Measurements from ENCODE around the gene MCC.

DNA sequence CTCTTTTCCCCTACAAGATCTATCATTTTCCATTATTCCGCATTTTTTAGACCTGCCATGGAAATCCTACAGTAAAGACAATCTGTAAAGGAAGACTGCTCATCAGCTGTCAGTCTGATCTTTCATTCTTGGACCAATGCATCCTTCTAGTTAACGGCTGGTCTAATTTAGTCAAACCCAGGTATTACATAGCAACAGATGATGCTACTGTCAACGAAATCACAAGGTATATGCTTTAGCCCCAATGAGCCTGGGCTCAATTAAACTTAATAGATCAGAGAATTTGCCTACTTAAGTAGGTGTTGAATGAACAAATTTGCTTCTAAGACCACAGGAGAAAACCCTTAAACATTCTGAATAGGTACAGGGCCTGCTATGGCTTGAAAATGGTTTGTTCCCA, 260.5 kb downstream of the MCC start:
- TF ChIP-seq POLR2A (IDR thresholded peaks at IDR 0.05), result no peak
- TF ChIP-seq, protein P1, sequence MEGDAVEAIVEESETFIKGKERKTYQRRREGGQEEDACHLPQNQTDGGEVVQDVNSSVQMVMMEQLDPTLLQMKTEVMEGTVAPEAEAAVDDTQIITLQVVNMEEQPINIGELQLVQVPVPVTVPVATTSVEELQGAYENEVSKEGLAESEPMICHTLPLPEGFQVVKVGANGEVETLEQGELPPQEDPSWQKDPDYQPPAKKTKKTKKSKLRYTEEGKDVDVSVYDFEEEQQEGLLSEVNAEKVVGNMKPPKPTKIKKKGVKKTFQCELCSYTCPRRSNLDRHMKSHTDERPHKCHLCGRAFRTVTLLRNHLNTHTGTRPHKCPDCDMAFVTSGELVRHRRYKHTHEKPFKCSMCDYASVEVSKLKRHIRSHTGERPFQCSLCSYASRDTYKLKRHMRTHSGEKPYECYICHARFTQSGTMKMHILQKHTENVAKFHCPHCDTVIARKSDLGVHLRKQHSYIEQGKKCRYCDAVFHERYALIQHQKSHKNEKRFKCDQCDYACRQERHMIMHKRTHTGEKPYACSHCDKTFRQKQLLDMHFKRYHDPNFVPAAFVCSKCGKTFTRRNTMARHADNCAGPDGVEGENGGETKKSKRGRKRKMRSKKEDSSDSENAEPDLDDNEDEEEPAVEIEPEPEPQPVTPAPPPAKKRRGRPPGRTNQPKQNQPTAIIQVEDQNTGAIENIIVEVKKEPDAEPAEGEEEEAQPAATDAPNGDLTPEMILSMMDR (IDR thresholded peaks at IDR 0.05 in 4 of 5, conservative IDR thresholded peaks at IDR 0.05 in 1 of 5), result no peak
